ENCODE results near the gene ITGA7.
A peak's percentile ranks its signal among the peaks of the same experiment; 100 is the strongest.

DNA sequence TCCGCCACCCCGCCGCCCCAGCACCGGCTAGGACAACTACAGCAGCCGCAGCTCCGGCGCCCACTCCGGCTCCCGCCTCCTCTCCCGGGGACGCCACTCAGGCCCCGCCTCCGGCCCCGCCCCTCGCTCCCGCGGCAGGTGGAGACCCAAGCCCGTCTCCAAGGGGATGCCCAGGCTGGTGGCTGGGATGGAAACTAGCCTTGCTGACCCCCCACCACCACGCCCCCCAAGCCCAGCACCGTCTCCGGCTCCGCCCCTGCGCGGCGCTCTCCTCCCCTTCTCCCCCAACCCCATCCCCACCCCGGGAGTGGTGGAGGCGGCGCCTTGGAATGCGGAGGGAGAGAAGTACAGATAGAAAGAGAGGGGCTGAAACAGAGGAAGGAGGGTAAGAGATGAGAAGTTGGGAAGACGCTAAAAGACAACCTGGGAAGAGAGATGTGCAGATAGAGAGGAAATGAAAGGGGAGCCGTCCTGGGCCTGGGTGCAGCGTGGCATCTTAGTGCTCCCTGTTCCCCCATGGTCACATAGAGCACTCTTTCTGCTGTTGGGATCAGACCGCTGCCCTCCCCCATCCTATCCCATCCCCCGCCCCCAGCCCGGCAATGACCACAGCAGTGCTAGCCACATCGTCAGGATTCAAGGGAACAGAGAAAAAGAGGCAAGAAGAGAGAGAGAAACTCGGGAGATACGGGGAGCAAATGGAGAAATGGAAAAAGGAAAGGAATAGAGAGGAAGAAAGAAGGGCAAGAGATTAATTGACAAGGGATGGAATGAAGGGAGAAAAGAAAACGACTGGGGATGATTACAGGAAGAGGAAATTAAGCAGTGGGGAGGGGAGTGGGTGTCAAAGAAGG lies at the start of gene ITGA7:
- no peak for TF ChIP-seq NFE2L2 (IDR thresholded peaks at IDR 0.05; ENCODE audit: low read depth, low read length)
- no peak for TF ChIP-seq RFX5 (IDR thresholded peaks at IDR 0.05; ENCODE audit: low read depth, low read length)
- TF ChIP-seq POLR2A (IDR thresholded peaks at IDR 0.05; ENCODE audit: low read depth, low read length): no peak
- TF ChIP-seq, protein P1, sequence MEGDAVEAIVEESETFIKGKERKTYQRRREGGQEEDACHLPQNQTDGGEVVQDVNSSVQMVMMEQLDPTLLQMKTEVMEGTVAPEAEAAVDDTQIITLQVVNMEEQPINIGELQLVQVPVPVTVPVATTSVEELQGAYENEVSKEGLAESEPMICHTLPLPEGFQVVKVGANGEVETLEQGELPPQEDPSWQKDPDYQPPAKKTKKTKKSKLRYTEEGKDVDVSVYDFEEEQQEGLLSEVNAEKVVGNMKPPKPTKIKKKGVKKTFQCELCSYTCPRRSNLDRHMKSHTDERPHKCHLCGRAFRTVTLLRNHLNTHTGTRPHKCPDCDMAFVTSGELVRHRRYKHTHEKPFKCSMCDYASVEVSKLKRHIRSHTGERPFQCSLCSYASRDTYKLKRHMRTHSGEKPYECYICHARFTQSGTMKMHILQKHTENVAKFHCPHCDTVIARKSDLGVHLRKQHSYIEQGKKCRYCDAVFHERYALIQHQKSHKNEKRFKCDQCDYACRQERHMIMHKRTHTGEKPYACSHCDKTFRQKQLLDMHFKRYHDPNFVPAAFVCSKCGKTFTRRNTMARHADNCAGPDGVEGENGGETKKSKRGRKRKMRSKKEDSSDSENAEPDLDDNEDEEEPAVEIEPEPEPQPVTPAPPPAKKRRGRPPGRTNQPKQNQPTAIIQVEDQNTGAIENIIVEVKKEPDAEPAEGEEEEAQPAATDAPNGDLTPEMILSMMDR (conservative IDR thresholded peaks at IDR 0.05; ENCODE audit: low read depth, low read length): no peak
- TF ChIP-seq BHLHE40 (IDR thresholded peaks at IDR 0.05; ENCODE audit: low read depth, low read length): no peak
- peak; percentile 33; the same call in 1 of the 2 replicates for TF ChIP-seq MAZ (IDR thresholded peaks at IDR 0.05; ENCODE audit: borderline replicate concordance, low read depth, low read length)

Data from IMR-90 (cell line).